NCI-H82 treated with DMSO at 0.1 percent for 48 hours (cell line): ENCODE measurements around the gene NTM.
A peak's percentile ranks its signal among the peaks of the same experiment; 100 is the strongest.

Experiments used
- DNase-seq: peaks from one replicate; lab custom pipeline; 2025; ENCODE audit not compliant: unreplicated experiment; lab: John Stamatoyannopoulos, UW

Gene NTM

GRCh38 chr11:131938351-131938751, 567.9 kb downstream of the NTM start:
- no peak for DNase-seq

DNA sequence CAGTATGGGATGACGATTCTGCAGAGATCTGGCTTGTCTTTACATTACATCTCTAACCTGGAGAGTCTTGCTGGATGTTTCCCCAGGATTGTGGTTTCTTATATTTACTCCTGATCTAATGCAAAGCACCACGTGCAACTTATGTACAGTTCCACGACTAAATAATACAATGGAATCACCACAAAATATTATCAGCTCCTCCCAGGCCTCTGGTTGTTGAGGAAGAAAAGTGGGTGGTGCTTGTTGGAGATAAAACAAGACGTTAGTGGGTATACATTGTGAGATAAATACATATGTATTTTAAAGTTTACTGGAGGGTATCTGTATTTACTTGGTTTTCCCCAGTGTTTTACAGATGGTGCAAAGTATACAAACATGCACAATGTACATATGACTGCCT, 569.7 kb downstream of the NTM start:
- DNase-seq, result no peak

- DNase-seq, result no peak
Observed at GRCh38 chr11:131942878-131943277, 572.5 kb downstream of the NTM start.

DNA sequence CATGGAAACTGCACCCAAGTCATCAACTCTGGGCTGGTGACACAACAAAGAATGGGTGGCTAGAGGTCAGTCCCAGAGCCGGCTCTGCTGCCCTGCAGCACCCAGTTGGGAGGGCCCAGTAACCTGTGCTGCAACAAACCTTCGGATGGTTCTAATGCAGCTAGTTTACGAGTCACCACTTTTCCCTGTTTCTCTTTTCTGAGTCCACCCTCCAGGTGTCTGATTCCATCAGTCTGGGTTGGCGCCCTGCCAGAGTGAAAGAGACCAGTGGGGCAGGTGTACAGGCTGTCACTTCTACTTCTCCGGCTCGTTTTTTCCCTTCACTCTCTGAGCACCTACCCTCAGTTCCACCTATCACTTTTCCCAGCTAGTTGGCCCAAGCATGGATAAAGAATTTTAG, 572.9 kb downstream of the NTM start:
- DNase-seq, result no peak

- DNase-seq, result no peak
Observed at GRCh38 chr11:131944736-131945135, 574.3 kb downstream of the NTM start.

GRCh38 chr11:131945706-131946105, 575.3 kb downstream of the NTM start:
- no peak for DNase-seq

- no peak for DNase-seq
Observed at GRCh38 chr11:131947511-131947910, 577.1 kb downstream of the NTM start.

DNA sequence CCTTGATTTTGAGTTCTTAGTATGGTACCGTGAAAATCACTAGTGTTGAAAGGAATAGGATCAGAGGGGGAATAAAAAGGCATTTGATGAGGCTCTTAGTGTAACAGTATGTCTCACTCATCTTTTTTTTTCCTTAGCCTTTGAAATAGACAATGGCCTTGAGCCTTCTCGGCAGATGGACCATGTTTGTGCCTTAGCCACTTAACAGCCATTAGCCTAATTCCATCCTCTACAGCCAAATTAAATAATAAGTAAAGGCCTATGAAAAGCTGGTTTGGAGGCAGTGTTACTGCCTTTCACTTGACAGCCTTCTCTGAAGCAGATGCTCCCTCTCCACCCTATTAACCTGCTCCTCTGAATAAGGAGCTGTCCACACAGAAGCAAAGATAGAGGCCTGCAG, 580.7 kb downstream of the NTM start:
- DNase-seq, result peak; percentile 71

GRCh38 chr11:131954146-131954545, 583.7 kb downstream of the NTM start:
- no peak for DNase-seq

DNA sequence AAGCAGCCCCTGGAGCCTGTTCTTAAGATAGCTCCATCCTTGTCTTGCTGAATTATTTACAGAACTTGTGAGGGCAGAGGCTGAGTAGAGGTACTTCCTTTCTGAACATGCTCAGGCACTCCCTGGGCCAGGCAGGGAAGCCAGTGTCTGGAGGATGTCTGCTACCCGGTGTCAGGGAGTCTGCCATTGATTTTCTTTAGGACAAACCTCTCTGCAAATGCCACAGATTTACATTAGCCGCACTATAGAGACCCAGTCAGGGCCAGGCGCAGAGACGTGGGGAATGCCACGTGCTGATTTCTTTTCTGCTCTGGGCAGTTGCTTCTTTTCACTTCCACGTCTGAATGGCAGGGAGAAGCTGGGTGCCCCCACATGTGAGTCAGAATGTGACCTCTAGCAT, 585.5 kb downstream of the NTM start:
- no peak for DNase-seq

GRCh38 chr11:131957201-131957600, 586.8 kb downstream of the NTM start:
- DNase-seq, result no peak

- DNase-seq, result no peak
Observed at GRCh38 chr11:131957875-131958274, 587.5 kb downstream of the NTM start.

GRCh38 chr11:131962818-131963217, 592.4 kb downstream of the NTM start:
- no peak for DNase-seq

DNA sequence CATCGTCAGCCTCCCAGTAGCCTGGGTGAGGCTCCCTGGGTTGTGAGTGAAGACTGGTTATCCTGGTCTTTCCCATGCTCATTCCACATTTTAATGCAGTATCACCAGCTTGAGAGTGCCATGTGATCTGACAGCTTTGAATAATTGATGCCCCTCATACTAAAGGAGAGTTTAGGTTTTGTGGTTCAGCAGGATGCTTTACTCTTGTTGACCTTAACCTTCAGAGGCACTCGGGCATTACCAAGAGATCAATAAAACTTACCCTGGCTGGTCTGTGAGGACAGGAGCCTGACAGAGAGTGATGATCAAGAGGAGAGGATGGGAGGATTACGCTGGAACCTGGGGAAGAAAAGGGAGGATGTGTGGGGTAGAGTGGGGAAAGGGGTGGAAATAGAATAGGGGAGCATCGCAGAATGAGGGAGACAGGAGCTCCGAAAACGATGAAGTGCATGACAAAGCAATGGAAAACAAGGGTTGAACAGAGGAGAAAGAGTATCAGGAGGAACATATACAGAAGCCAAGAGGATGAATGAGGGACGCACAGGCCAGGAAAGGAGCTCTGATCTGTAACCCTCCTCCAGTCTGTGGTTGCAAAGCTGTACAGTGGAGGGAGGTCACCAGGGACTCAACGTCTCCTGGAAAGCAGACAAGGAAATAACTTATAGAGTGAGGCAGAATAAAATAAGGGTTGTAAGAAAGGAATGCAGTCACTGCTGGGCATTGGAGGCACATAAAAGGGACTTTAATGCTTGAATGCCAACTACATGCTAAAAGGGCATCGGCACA, 594.5 kb downstream of the NTM start:
- DNase-seq, result no peak

DNA sequence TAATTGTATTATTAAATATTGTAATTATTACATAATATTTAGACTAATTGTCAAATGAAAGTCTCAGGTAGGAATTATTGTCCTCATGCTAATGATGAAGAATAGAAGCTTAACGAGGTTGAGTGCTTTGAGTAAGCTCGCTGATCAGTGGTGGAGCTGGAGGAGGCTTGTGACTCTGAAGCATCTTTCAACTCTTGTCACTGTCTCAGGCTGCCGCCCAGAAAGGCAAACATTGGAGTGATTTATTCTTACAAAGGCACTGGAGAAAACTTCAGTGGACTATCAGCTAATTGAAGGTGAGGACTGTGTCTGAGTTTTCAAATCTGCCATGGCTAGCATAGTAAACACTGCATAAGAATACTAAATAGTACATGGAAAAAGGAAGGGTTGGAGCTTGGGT, 595.1 kb downstream of the NTM start:
- DNase-seq, result no peak

DNA sequence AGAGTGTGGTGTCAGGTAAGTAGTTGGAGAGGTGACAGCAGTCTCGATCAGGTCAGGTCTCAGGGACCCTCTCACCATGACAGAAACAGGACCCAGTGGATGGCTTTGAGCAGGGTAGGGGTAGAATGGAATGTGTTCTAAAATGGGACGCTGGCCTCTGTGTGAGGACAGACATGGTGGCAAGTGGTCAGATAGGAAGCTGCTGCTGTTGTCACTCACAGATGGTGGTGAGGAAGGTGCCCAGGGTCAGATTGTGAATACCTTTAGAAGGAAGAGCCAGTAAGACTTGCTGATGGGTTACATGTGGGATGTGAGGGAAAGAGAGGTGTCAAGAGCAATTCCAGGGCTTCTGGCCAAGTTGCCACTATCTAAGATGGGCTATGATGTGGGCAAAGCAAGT, 596.3 kb downstream of the NTM start:
- no peak for DNase-seq

DNA sequence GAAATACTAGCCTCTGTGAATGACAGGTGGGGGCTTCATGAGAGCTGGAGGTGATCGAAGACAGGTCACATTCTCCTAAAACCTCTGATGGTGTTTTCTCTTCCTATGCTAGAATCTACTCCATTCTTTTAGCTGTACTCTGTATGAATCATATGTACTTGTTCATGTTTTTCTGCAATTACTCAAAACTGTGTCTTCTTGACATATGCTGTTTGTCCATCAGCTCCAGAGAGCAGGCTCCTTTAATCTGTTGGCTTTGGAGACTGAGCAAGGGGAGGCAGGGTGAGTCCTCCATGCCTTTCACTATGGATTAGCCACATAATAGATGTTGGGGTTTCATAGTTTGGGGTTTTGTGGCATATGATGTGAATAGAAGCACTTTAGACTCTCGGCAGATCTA, 598.8 kb downstream of the NTM start:
- DNase-seq, result no peak

DNA sequence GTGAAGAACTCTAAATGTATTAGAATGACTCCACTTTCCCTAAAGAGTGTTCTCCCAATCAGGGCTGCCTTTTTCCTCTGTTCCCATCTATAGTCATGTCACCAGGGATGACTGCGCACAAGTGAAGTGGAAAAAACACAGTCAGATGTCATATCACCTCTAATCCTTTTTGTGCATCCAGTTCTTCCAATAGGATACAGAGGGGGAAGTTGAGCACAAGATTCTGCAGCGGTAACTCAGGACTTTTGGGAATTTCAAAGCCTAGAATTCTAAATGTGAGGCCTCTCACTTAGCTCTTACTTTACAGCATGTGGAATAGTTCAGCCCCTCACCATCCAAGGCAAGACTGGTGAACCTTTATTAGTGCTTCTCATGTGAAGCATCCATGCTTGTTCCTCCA, 602.6 kb downstream of the NTM start:
- DNase-seq, result no peak

- DNase-seq, result no peak
Observed at GRCh38 chr11:131975619-131976018, 605.2 kb downstream of the NTM start.

- no peak for DNase-seq
Observed at GRCh38 chr11:131976021-131976420, 605.6 kb downstream of the NTM start.

GRCh38 chr11:131977231-131977630, 606.8 kb downstream of the NTM start:
- DNase-seq, result no peak

GRCh38 chr11:131977854-131978253, 607.4 kb downstream of the NTM start:
- no peak for DNase-seq

DNA sequence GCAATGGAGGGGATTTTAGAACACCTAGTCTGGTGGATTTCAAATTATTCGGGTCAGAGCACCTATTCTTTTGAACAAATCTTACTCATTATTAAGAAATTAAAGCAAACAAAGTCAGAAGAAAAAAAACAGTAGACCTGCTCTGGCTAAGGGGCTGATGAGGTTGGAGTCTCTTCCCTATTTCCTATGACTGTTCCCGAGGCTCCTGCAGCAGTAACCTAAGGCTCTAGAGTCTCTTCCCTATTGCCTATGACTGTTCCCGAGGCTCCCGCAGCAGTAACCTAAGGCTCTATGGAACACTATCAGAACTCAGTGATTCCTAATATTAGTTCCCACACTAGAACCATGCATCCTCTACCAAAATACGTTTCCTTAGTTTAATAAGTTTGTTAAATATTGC, 607.9 kb downstream of the NTM start:
- DNase-seq, result no peak
